Measurements from ENCODE around the gene SLC39A9. TPM values are rescaled to one million over a fixed set of nuclear protein-coding genes. Genes with fewer than 3 reads are reported as not detected.

The SLC39A9 gene
- total and polyA plus RNA-seq, 2 of the 4 experiments (the other 2 are of a cell fraction): 41.4 to 168 TPM

- CTCF ChIA-PET: no interaction called here
- Histone ChIP-seq H3K79me1 (ENCODE audit: low read depth in 1 of 2, low read length in 2 of 2) (no peaks in the 10 kb centered on the region), H3K18ac (ENCODE audit: low read depth, low read length) (no peak overlapping the region), H3K4me2 (ENCODE audit: low read depth, low read length) (no peak overlapping the region), H4K91ac (ENCODE audit: insufficient read depth, low read depth, low read length) (no peak overlapping the region), H3K4ac (ENCODE audit: low read depth, low read length) (no peak overlapping the region), H3K4me3 (ENCODE audit: insufficient read depth, low read depth, low read length) (no peak overlapping the region), H4K8ac (ENCODE audit: low read depth in 2 of 2, low read length in 2 of 2) (no peak overlapping the region), H2BK15ac (ENCODE audit: low read depth, low read length) (no peak overlapping the region), H3K56ac (ENCODE audit: extremely low read depth, insufficient read depth, low read length) (no peak overlapping the region), H2AK9ac (replicated peaks; ENCODE audit: low read depth, low read length, poor library complexity) (peak overlapping the region; percentile 11), H3K27me3 (ENCODE audit: control insufficient read depth, insufficient read depth, low read length) (peaks cover 23% of the 10 kb centered on the region), H3K9me1 (ENCODE audit: insufficient read depth, low read length) (no peaks in the 10 kb centered on the region), H3K27ac (ENCODE audit: insufficient read depth, low read length) (no peak overlapping the region), H3K9me3 (ENCODE audit: control insufficient read depth, insufficient read depth, low read length) (no peaks in the 10 kb centered on the region), H3K9ac (ENCODE audit: low read depth, low read length) (no peak overlapping the region), H2AFZ (replicated peaks; ENCODE audit: low read length, poor library complexity) (no peak overlapping the region), H4K5ac (ENCODE audit: low read depth, low read length) (no peak overlapping the region), H2BK5ac (ENCODE audit: low read depth, low read length, poor library complexity, severe bottlenecking) (no peak overlapping the region), H3K23ac (ENCODE audit: low read depth, low read length) (no peak overlapping the region), H3K4me1 (ENCODE audit: control insufficient read depth, insufficient read depth, low read length) (peaks cover 7% of the 10 kb centered on the region), H2BK20ac (ENCODE audit: low read depth, low read length) (no peak overlapping the region), H3K36me3 (ENCODE audit: control insufficient read depth, insufficient read depth, low read length) (no peaks in the 10 kb centered on the region), H4K20me1 (ENCODE audit: insufficient read depth, low read length) (no peaks in the 10 kb centered on the region), H2BK120ac (ENCODE audit: low read depth, low read length) (no peak overlapping the region), H3K14ac (replicated peaks; ENCODE audit: low read depth, low read length) (no peak overlapping the region), H2AK5ac (ENCODE audit: low read depth, low read length) (no peak overlapping the region)
- intact Hi-C loops (cut with micrococcal nuclease) (no loop called here), dilution Hi-C loops (cut with HindIII; ENCODE audit: low sequenced_read_pairs, unreplicated experiment) (no loop called here), in situ Hi-C loops (cut with MboI; ENCODE audit: low sequenced_read_pairs) (no loop called here)
- WGBS, 2 experiments (ENCODE audit: extremely low coverage in 2 of 2, insufficient read length in 1 of 2): no CpG with 5 or more reads among the region's 3 CpGs
- POLR2A ChIA-PET (ENCODE audit: unreplicated experiment): no interaction called here
- no TSS peak for BruUV-seq (replicated peaks)
- ATAC-seq (ENCODE audit: low read depth): no peak
- DNase-seq: no peak
- TF ChIP-seq MXI1 (IDR thresholded peaks at IDR 0.05; ENCODE audit: borderline replicate concordance, low read depth, low read length) (no peak), BHLHE40 (IDR thresholded peaks at IDR 0.05; ENCODE audit: low read depth, low read length) (no peak), CTCF (conservative IDR thresholded peaks at IDR 0.05; ENCODE audit: low read depth, low read length) (no peak), MAFK (IDR thresholded peaks at IDR 0.05; ENCODE audit: low read depth, low read length) (no peak), SMC3 (IDR thresholded peaks at IDR 0.05; ENCODE audit: low read depth, low read length) (no peak), CEBPB (IDR thresholded peaks at IDR 0.05; ENCODE audit: low read depth, low read length) (no peak), RAD21 (IDR thresholded peaks at IDR 0.05; ENCODE audit: low read length) (no peak)
Measured at GRCh38 chr14:69353168-69353567, 45.3 kb upstream of the SLC39A9 start.
